HG03103 (cell line): ENCODE measurements around the gene STK17B.

Experiments
- ATAC-seq: cut with Tn5 transposase; IDR thresholded peaks from one replicate; pipeline ENCODE4 v1.9.1; 2021; ENCODE audit warnings: low read depth; ENCODE audit not compliant: unreplicated experiment

The STK17B gene

GRCh38 chr2:196186266-196186980 is 15.0 kb upstream of the STK17B start:
- no peak for ATAC-seq

DNA sequence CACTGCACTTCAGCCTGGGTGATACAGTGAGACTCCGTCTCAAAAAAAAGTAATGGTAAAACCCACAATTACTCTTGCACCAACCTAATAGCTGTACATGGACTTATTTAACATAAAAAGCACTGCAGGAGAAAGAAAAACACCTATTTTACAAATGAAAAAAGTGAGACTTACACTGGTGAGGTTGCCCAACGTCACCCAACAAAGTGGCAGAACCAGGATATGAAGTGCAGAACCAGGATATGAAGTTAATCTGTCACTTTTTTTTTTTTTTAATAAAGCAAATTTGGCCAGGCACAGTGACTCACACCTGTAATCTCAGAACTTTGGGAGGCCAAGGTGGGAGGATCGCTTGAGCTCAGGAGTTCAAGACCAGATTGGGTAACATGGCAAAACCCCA is 13.5 kb upstream of the STK17B start:
- ATAC-seq, result no peak

DNA sequence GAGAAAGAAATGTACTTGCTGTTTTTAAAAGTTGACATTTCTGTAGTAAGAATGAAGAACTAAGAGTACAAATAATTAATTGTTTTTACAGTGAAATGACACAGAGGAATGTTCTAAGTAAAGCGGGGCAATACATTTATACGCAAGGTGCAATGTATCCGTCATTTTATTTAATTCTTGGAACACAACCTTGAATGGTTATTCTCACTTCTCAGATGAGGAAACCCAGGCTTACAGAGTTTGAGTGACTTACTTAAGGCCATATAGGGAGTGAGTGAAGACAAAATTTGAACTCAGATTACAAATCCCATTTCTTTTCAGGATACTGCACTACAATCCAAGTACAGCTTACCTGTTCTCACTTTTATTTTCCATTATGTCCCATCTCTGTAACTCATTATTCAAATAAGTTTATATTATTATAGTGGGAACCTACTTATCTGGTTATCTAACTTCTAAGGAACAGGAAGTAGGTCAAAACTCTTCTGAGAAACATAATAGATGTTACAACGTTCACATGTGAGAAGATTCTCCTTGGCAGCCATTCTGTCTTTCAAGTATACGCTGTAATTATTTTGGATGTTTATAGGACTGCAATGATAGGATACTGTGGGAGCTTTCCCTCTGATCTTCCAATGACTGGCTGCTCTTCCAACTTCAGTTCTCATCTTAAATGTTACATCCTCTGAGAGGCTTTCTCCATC is 12.3 kb upstream of the STK17B start:
- ATAC-seq, result no peak

DNA sequence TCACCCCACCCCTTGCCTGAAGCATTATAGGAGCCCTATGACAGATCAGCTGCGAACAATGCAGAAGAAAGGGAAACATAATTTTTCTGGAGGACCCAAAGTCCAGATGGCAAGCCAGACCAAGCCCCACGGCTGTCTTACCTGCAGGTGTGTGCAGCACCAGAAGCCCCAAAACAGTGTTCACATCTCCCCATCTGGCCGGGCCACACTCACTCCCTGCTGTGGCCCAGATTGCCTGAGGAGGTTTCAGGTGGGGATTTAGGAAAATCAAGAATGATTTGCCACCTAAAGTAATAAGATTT is 11.7 kb upstream of the STK17B start:
- peak; percentile 11 for ATAC-seq

GRCh38 chr2:196182439-196183171 is 11.2 kb upstream of the STK17B start:
- peak; percentile 55 for ATAC-seq

GRCh38 chr2:196181484-196181883 is 10.1 kb upstream of the STK17B start:
- no peak for ATAC-seq

DNA sequence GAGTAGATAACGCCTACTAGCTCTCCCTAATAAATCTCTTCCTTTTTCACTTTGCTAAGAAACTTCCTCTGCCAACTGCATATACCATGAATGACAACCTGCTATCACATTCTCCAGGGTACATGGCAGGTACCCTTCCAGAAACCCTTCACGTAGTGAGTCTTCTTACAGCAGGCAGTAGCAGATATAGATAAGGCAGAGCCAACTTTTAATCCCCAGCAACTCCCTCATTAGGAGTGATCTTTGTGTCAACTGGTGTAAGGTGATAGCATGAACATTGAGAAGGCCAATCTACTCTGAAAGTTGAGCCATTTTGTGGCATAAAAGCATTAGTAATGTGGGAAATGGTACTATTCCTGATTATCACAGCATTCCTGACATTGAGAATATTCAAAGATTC is 5.7 kb upstream of the STK17B start:
- no peak for ATAC-seq

DNA sequence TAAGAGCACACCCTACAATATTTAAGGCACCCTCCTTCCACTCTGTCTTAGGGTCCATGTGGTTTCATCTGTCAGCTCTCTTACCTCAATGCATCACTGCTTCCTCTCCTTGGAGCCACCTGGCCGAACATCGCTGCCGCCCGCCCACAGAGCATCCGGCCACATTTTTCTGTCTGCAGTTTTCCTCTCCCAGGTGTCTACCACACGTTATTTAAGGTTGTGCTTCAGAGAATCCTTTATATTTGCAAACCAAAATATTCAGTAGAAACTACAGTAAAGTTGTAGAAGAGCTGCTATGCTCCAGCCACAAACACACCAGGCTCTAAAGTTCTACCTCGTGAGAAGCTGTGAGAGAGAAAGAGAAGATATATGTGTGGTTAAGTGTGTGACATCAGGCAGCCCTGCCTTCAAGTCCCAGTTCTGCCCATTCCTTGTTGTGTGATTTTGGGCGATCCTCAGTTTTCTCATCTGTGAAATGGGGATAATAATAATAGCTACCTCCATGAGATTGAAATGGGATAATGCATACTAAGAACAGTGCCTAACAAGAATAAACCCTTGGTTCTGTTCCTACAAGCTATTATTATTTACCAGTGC is 4.9 kb upstream of the STK17B start:
- ATAC-seq, result peak; percentile 65

DNA sequence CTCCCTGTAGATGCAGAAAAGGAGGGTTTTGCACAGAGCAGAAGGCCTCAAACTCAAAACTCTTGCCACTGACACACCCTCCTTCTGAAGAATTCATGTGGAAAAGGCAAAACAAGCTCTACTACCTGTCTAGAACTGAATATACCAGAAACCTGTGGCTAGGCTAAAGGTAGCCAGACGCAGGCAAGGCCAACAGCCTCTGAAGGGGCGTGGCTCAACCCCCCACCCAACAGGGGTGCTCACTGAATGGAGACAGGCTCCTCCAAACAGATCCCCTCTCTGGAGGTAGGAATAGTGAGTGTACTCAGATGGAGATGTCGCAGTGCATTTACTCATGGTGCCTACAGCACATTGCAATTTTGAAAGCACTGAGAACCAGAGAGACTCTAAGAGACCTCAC is 3.0 kb upstream of the STK17B start:
- no peak for ATAC-seq

- ATAC-seq, result no peak
These were observed 2.1 kb upstream of the STK17B start for GRCh38 chr2:196173505-196173904.

- no peak for ATAC-seq
These were observed 1.6 kb upstream of the STK17B start for GRCh38 chr2:196172951-196173350.

DNA sequence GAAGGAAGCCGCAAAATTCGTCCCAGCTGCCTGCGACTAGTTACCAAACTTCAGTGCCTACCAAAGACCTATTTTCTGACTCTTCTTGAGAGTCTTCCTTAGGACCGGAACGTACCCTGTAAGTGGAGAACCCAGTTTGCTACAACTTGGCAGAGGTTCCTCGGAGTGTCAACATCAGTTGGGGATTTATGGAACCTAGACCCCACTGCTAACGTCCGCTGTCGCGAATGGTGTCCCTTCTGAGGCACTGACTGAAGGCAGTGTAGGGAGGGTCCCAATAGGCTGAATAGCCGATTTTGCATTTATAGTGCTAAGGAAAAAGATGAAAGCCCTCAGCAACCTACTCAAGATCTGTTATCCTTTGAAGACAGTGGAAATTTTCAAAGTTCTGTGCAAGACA is 568 bp upstream of the STK17B start:
- no peak for ATAC-seq

DNA sequence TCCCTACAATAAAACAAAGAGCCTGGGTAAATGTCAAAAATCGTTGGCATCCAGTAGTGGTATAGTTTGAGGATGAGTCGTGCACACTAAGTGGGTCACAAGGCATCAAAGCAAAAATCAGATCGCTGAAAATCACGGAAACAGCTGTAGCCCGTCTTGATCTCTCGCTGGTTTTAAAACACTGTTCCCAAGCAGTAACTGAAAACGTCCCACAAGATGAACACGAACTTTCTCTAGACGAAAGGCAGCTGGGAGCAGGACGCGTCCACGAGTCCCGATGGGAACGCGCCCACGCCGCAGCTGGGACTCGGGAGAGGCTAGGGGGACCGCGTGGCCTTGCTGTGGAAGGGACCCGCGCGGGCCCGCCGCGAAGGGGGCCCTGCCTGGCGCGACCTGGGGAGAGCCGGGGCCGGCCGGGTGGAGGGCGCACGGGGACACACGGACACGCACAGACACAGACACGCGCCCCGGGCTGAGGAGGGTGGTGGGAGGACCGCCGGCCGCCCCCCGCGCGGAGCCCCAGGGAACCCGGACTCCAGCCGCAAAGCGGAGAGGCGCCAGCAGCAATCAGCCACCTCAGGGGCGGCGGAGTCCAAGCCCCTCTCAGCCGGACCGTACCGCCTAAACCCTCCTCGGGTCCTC is 651 bp downstream of the STK17B start:
- peak; percentile 0 for ATAC-seq

- ATAC-seq, result peak; percentile 16
These were observed 1.2 kb downstream of the STK17B start for GRCh38 chr2:196170213-196170605.

GRCh38 chr2:196169516-196169915 is 1.9 kb downstream of the STK17B start:
- no peak for ATAC-seq

GRCh38 chr2:196168181-196168580 is 3.2 kb downstream of the STK17B start:
- ATAC-seq, result no peak

- no peak for ATAC-seq
These were observed 3.7 kb downstream of the STK17B start for GRCh38 chr2:196167666-196168065.

- ATAC-seq, result no peak
These were observed 4.5 kb downstream of the STK17B start for GRCh38 chr2:196166876-196167275.

GRCh38 chr2:196165016-196165415 is 6.4 kb downstream of the STK17B start:
- no peak for ATAC-seq

- no peak for ATAC-seq
These were observed 8.1 kb downstream of the STK17B start for GRCh38 chr2:196163285-196163684.

DNA sequence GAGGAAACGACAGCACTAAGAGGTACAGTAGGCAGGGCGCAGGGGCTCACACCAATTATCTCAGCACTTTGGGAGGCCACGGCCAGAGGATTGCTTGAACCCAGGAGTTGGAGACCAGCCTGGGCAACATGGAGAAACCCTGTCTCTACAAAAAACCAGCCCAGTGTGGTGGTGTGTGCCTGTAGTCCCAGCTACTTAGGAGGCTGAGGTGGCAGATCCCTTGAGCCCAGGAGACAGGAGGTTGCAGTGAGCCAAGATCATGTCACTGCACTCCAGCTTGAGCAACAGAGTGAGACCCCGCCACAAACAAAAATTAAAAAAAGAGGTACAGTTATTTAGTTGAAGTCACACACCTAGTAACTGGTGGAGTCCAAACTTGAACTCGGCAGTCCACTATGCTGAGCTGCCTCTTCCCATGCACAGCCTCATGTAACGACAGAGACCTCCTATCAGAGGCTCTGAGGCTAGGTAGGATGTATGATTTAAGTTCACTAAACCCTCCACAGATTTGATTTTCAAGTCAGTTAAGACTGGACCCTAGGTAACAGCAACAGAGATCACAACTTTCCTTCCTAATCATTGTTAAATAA is 8.7 kb downstream of the STK17B start:
- ATAC-seq, result no peak
